Measurements from ENCODE around the gene DCAF12. TPM values are rescaled to one million over a fixed set of nuclear protein-coding genes. Genes with fewer than 3 reads are reported as not detected.

DCAF12 gene
- total and polyA plus RNA-seq, 2 of the 8 experiments (the other 6 are each of a cell fraction or from before 2014, with no cell fraction given) = 22.7 to 29.2 TPM

GRCh38 chr9:34089311-34089710 lies 37.2 kb downstream of the DCAF12 start:
- 92% methylated on average over 7 of the region's 7 CpGs; no CpG with 5 or more reads in 1 of the 2 experiments for WGBS, 2 experiments (ENCODE audit: extremely low coverage in 1 of 2, insufficient coverage in 1 of 2, insufficient read length in 1 of 2, insufficient replicate concordance in 2 of 2, low coverage in 1 of 2, low lambda C conversion rate in 2 of 2, missing lambda C conversion rate in 1 of 2)
- no peak overlapping the region for H2BK5ac ChIP-seq (ENCODE audit: low read depth, low read length)
- H4K91ac ChIP-seq (replicated peaks; ENCODE audit: insufficient read length, low read length) = no peak overlapping the region
- no peak overlapping the region for H2BK12ac ChIP-seq (ENCODE audit: low read depth, low read length)
- no peak overlapping the region for H2BK15ac ChIP-seq (ENCODE audit: low read length)
- H3K56ac ChIP-seq (replicated peaks; ENCODE audit: insufficient read length, low read depth, low read length) = no peak overlapping the region
- H4K5ac ChIP-seq (ENCODE audit: insufficient read length, low read depth, low read length) = no peak overlapping the region
- H3K23ac ChIP-seq (ENCODE audit: insufficient read length) = no peak overlapping the region
- H2AFZ ChIP-seq (ENCODE audit: low read length) = no peak overlapping the region
- H3K79me1 ChIP-seq (ENCODE audit: low read depth, low read length) = peaks cover 2% of the 10 kb centered on the region; the same call in 1 of the 2 replicates
- H3K23me2 ChIP-seq (ENCODE audit: low read depth, low read length) = no peaks in the 10 kb centered on the region
- H3K4ac ChIP-seq (replicated peaks; ENCODE audit: insufficient read length, low read depth, low read length) = no peak overlapping the region
- no peak for DNase-seq (ENCODE audit: low read depth in 1 of 2, low spot score in 2 of 2)
- H3K9ac ChIP-seq (replicated peaks in 1 of 4; ENCODE audit: extremely low read depth in 1 of 4, low read depth in 3 of 4, low read length in 3 of 4) = no peak overlapping the region
- H2AK5ac ChIP-seq (ENCODE audit: low read depth, low read length) = no peak overlapping the region
- no peaks in the 10 kb centered on the region for H3K79me2 ChIP-seq (ENCODE audit: control insufficient read depth in 1 of 2, insufficient read depth in 2 of 2, low read length in 2 of 2)
- peaks cover 2 to 3% of the 10 kb centered on the region in 2 experiments for H4K20me1 ChIP-seq (replicated peaks in 1 of 2; ENCODE audit: control insufficient read depth in 1 of 2, insufficient read depth in 2 of 2, low read length in 2 of 2)
- TF ChIP-seq E2F6 (IDR thresholded peaks at IDR 0.05) = no peak
- no peak for TF ChIP-seq TAF7 (optimal IDR thresholded peaks at IDR 0.05; ENCODE audit: borderline replicate concordance, low read depth, low read length)
- no peak for TF ChIP-seq HDAC2 (IDR thresholded peaks at IDR 0.05; ENCODE audit: borderline replicate concordance in 1 of 2, low read depth in 2 of 2, low read length in 2 of 2)
- TF ChIP-seq ATF3 (IDR thresholded peaks at IDR 0.05; ENCODE audit: insufficient read depth, low read depth, low read length) = no peak
- TF ChIP-seq BCL11A (IDR thresholded peaks at IDR 0.05; ENCODE audit: low read depth in 2 of 2, low read length in 2 of 2) = no peak
- TF ChIP-seq ATF2 (IDR thresholded peaks at IDR 0.05; ENCODE audit: low read length) = no peak
- no peak for TF ChIP-seq SUZ12 (IDR thresholded peaks at IDR 0.05; ENCODE audit: low read length)
- no peak overlapping the region for H2BK20ac ChIP-seq (ENCODE audit: low read length)
- no peak overlapping the region for H3K27ac ChIP-seq (ENCODE audit: low read depth, low read length)
- no peaks in the 10 kb centered on the region for H3K4me1 ChIP-seq (replicated peaks in 1 of 4; ENCODE audit: control insufficient read depth in 3 of 4, insufficient read depth in 4 of 4, low read length in 3 of 4)
- H3K14ac ChIP-seq (ENCODE audit: insufficient read length) = no peak overlapping the region
- no peaks in the 10 kb centered on the region for H3K9me3 ChIP-seq (ENCODE audit: insufficient read depth in 2 of 2, low read depth in 1 of 2, low read length in 1 of 2)
- no peak overlapping the region for H3K18ac ChIP-seq (ENCODE audit: extremely low read depth, low read length)
- peak overlapping the region; percentile 3; the same call in 1 of the 2 replicates for H4K8ac ChIP-seq (ENCODE audit: extremely low read depth, insufficient read depth, low read length)
- peaks cover 17 to 61% (median 47%) of the 10 kb centered on the region in 4 experiments for H3K36me3 ChIP-seq (ENCODE audit: control insufficient read depth in 2 of 4, insufficient read depth in 4 of 4, low read length in 3 of 4)
- H3K27me3 ChIP-seq (replicated peaks in 1 of 4; ENCODE audit: control insufficient read depth in 3 of 4, extremely low read depth in 1 of 4, insufficient read depth in 3 of 4, low read length in 3 of 4) = no peaks in the 10 kb centered on the region
- no peak overlapping the region for H2BK120ac ChIP-seq (replicated peaks; ENCODE audit: low read depth, low read length)
- H3K4me2 ChIP-seq (ENCODE audit: insufficient read depth in 1 of 2, low read depth in 2 of 2, low read length in 2 of 2) = no peak overlapping the region
- CTCF ChIA-PET (ENCODE audit: partially characterized antibody) = interaction anchor here (0.5 to 1.4 kb wide), 2 partner anchors 124 to 164 kb away, joined by 3 read pairs; no protein-coding TSS in a partner anchor
- POLR2A ChIA-PET (ENCODE audit: partially characterized antibody) = interaction anchor here (0.7 kb wide), 1 partner anchor 207 kb away, joined by 3 read pairs; no protein-coding TSS in a partner anchor
- FAIRE-seq = no peak
- H3K4me3 ChIP-seq (ENCODE audit: extremely low read depth in 1 of 4, insufficient read depth in 2 of 4, low read depth in 3 of 4, low read length in 4 of 4) = no peak overlapping the region
